HG02884 (cell line): ENCODE results near the gene TPM4.
A peak's percentile ranks its signal among the peaks of the same experiment; 100 is the strongest.
"Not testable (repeated sequence)": the region's sequence is repeated elsewhere in the genome, so short reads cannot be mapped to it uniquely, and the experiment has no call there.

Experiments used
- ATAC-seq: cut with Tn5 transposase; IDR thresholded peaks from one replicate; pipeline ENCODE4 v1.9.1; 2021; ENCODE audit warnings: mild to moderate bottlenecking, moderate library complexity; ENCODE audit not compliant: unreplicated experiment

Gene TPM4

DNA sequence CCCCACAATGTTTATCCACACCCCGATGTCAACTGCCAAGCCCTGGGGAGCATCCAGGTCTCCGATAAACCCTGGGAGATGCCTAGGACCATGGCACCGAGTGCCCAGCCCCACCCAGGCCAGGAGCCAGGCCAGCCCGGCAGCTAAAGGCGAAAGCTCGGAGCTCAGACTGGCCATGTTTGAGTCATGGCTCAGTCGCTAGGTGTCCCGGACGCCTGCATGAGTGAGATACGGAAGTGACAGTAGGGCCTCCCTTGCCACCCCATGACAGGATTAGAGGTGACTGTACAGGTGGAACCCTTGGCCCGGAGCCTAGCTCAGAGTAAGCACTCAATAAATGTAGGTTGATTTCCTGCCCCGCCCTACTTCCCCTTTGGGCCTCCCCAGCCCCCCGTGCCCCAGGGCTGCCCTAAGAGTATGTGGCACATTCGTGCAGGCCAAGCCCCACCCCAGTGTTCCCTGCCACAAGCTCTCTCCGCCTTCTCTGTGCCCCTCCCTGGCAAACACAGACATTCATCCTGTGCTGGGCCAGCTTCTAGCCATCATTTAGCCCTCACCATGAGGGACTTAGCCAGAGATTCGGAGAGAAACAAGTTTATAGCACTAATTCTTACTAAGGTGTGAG, 5.8 kb upstream of the TPM4 start:
- no peak for ATAC-seq

DNA sequence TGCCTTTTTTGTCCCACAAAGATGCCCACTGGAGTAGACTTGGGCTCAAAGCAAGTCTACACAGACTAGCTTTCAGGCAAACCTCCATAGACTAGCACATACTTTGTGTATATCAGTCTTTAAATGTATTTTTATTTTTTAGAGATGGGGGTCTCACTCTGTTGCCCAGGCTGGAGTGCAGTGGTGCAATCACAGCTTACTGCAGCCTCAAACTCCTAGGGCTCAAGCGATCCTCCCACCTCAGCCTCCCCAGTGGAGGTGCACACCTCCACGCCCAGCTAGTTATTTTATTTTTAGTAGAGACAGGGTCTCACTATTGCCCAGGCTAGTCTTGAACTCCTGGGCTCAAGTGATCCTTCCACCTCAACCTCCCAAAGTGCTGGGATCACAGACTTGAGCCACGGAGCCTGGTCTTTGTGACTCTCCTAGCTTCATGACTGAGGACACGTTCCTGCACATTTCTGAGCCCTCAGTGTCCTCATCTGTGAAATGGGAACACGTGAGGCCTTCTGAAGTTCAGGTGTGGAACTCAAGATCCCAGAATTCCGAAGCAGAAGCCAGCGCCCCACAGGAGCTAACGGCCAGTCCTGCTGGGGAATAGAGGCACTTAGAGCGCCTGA, 5.1 kb upstream of the TPM4 start:
- no peak for ATAC-seq

DNA sequence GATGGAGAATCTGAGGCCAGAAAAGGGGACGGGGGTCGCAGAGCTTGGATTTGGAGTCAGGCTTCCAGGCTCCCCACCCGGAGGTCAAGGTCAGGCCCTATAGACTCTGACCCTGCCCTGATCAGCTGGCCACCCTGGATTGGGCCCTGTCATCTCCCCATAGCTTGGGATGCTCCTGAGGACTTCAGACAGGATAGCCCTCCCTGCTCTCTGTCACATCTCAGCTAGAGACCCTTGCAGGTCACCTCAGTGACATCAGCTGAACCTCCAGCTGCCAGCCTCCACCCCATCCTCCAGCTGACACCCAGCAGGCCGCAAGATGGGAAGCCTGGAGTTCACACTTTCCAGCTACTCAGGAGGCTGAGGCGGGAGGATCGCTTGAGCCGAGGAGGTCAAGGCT, 2.8 kb upstream of the TPM4 start:
- ATAC-seq = no peak

DNA sequence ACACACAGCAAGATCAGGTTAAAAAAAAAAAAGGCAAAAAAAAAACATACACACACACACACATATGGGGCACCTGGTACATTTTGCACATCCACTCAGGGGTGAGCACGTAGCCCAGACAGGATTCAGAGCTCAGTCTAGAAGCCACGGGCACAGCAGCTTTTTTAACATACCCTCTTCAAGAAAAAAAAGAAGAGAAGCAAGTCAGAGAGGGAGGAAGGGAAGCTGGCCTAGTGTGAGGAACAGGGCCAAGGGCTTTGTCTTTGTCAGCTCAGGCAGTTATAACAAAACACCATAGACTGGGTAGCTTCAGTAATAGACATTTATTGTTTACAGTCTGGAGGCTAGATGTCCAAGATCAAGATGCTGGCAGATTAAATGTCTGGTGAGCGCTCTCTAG, 2.3 kb upstream of the TPM4 start:
- ATAC-seq = no peak

DNA sequence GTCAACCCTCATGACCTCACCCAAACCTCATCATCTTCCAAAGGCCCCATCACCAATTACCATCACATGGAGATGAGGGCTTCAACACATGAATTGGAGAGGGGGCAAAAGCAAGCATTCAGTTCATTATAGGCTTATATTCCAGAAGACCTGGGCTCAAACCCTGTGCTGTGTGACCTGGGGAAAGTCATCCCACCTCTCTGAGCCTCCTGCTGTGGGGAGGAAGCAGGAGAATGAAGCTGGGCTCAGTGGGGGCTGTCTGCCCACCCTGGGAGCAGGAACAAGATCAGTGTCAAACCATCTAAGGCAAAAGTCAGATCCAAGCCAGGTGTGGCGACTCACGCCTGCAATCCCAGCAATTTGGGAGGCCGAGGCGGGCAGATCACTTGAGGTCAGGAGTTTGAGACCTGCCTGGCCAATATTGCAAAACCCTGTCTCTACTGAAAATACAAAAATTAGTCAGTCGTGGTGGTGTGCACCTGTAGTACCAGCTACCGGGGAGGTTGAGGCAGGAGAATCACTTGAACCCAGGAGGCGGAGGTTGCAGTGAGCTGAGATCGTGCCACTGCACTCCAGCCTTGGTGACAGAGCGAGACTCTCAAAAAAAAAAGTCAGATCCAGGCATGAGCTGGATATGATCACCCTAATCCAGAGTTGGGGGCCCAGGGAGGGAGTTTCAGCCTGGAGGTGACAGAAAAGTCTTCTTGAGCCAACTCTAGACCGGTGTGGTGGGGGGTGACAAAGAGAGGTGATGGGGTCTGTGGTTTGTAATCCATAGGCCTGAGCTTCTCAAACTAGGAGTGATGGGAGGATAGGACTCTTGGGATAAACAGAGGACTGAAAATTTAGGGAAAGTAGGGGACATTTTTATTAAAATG, 1.6 kb upstream of the TPM4 start:
- ATAC-seq = no peak

DNA sequence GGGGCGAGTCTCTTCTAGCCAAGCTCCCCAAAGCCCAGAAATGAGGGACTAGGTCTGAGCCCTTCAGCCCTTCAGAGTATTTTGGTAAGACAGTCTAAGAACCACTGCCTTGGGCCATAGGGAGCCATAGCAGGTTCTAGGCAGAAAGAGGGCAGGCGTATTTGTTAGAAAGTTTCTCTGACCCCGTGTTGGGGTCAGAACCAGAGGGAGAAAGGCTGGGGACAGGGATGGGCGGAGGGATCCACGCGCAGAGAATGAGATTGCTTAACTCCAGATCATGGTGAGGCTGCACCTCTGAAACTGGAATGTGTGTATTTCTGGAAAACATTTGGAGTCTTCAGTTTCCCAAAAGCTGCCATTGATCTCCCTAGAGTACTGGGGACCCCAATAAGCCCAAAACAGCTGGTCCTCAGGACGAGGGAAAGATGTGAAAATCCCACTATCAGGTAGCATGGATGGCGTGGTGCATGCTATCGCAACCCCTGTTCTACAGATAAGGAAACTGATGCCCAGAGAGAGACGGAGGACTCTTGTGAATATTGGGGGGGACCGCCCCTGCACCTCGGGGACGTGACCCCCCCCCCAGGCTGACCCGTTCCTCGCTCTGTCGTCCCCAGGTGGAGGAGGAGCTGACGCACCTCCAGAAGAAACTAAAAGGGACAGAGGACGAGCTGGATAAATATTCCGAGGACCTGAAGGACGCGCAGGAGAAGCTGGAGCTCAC, 703 bp upstream of the TPM4 start:
- no peak for ATAC-seq

DNA sequence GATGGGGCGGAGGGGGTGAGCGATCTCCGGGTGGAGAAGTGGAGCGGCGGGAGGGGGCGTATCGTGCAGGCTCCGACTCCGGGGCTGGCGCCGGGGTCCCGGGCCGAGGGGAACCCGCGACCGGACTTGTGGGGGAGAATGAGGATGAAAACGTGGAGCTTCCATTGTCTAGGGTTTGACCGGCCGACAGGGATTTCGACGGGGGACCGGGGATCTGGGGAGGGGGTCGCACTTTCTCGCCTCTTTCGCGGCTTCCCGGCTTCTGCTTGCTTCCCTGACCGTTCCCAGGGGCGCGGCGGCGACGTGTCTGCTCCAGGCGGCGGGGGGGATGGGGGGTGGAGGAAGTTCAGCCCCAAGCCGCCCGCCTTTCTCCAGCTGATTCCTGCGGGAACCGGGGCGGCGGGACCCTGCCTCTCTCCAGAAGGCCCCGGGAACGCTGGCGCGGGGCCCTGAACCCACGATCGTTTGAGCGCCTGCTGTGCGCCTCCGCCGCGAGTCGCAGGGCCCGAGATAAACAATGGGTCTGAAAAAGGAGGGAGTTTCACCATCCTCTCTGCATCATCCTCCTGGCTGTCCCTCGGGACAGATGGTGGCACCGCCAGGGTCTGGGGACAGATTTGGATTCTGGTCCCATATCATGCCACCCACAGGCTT, 790 bp downstream of the TPM4 start:
- ATAC-seq = no peak

DNA sequence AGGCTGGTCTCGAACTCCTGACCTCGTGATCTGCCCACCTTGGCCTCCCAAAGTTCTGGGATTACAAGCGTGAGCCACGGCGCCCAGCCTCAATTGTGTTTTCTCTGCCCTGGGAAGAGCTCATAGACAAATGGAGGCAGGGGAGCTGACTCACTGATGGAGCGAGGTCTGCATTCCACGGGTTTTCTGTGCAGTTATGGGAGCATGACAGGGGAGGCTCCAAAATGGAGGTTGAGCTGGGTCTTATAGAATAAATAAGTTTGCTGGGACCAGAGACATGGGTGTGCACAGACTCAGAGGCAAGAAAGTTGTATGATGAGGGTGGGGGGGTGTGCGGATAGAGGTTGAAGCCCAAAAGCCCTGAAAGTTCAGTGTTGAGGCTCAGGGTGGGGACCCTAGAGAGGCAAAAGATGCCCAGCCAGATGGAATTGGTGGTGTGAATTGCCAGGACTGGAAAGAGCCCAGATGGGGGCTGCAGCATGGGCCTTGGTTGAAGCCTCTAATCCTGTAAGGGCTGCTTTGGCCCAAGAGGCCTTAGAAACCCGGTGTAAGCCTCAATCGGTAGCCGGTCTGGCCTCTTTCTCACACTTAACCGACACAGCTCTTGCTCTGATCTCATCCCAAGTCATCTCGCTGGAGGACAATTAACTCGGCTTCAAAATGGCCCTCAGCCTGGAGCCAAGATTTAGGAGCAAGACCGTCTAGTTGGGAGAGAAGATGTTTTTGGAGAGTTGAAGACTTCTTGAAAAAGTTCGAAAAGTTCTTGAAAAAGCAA, 1.9 kb downstream of the TPM4 start:
- ATAC-seq = no peak

DNA sequence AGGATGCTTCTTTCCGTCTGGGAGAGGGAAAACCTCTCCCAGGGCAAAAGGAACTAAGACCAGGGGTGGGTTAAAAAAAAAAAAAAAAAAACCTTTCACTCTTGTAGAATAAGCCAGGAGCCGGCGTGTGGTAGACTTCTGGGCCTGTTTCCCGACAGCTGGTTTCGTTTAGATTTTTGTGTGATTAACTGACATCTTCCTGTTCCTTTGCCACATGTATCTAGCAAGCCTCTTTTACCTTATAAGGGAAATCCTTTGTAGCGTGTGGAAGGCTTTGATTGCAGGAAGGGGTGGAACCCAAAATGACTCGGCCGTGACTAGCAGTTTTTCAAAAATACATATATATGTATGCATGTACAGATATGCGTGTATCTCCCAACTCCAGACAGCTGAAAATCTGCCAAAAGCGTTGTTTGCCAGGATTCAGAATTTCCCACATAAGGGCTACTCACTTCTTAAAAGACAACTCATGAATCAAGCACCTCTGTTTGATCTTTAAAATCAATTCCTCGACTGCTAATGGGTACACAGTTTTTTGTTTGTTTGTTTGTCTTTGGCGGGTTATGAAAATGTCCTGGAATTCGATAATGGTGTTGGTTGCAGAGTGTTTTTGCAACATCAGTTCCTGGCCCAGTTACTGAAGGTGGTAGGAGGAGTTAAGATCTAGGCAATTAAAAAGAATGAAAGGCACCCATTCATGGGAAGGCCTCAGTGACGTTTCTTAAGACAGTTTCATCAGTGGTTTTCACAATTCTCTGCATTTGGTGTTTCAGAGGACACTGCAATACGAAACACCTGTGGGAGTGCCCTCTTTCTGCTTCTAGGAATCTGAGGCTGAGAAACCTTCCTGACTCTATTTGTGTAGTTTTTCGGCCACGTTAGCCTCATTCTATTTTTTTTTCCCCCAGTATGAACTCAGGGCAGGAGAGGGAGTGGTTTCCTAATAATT, 2.7 kb downstream of the TPM4 start:
- ATAC-seq = peak; percentile 36

DNA sequence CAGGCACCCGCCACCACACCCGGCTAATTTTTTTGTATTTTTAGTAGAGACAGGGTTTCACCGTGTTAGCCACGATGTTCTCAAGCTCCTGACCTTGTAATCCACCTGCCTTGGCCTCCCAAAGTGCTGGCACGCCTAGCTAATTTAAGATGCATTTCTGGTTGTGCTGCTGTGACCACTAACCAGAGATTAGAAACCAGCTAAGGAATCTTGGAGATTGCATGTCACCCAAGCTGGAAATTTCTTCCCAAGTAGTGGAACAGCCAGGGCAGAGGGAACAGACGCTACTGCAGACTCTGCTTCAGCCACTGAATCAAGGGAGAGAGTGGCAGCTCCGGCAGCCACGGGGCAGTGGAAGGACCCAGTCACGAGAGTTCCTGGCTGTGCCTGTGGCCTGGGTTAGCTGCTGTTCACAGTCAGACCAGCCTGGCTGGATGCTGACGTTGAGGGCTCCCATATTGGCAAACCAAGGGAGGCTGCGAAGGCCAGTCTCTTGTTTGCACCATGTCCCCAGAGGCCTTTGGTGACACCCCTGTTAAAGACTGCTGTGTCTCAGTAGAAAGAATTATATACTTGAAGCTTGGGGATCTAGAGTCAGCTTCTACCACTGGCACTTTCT, 7.9 kb downstream of the TPM4 start:
- ATAC-seq = no peak

DNA sequence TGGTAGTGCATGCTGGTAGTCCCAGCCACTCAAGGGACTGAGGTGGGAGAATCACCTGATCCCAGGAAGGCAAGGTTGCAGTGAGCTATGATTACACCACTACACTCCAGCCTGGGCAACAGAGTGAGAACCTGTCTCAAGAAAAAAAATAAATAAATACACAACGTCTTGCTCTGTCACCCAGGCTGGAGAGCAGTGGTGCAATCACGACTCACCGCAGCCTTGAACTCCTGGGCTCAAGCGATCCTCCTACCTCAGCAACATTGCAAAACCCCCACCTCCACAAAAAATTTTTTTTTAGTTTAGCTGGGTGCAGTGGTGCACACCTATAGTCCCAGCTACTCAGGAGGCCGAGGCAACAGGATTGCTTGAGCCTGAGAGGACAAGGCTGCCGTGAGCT, 8.8 kb downstream of the TPM4 start:
- no peak for ATAC-seq

DNA sequence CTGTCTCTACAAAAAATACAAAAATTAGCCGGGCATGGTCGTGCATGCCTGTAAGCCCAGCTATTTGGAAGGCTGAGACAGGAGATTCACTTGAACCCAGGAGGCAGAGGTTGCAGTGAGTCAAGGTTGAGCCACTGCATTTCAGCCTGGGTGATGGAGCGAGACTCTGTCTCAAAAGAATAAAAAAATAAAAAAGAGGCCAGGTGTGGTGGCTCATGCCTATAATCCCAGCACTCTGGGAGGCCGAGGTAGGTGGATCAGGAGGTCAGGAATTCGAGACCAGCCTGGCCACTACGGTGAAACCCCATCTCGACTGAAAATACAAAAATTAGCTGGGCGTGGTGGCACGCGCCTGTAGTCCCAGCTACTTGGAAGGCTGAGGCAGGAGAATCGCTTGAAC, 11.1 kb downstream of the TPM4 start:
- not testable (repeated sequence) for ATAC-seq

DNA sequence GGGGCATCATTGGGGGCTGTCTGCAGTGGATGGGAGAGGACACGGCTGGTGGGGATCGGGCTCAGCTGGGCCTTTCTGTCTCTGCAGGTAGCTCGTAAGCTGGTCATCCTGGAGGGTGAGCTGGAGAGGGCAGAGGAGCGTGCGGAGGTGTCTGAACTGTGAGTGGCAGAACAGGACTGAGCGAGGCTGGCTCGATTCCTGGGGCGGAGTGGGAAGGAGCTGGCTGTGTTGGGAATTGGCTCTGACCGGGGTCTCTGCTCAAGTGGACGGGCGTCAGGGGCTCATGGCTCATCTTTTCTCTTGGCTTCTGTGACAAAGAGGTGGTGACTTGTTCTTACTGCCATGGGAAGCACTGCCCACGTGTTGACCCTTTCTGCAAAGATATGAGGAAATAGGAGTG, 11.6 kb downstream of the TPM4 start:
- no peak for ATAC-seq

DNA sequence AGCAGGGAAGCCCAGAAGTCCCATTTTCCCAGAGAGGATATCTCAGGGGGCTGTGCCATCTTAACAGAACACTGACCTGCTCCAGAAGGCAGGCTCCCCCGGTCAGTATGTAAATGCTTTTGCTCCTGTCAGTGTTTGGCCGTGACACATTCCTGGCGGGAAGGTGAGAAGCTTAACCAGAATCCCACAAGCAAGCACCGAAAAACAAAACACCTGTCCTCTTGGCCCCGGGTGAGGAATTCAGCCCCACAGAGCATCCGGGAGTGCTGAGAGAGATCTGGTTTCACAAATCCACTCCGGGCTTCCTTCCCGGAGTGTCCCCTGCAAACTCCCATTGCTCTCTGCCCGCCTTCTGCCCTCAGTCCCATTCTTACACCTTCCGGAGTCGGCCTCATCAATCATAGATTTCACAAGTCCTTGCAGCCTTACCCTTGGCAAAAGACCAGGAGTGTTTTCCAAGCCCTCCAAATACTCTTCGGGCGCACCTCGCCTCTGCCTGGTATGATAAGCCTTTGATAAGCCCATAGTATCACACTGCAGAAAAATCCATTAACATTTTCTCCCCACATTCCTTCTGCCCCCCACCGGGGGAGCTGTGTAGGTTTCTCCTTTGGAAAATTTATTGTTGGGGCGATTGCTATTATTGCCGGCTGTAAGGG, 12.2 kb downstream of the TPM4 start:
- ATAC-seq = no peak

DNA sequence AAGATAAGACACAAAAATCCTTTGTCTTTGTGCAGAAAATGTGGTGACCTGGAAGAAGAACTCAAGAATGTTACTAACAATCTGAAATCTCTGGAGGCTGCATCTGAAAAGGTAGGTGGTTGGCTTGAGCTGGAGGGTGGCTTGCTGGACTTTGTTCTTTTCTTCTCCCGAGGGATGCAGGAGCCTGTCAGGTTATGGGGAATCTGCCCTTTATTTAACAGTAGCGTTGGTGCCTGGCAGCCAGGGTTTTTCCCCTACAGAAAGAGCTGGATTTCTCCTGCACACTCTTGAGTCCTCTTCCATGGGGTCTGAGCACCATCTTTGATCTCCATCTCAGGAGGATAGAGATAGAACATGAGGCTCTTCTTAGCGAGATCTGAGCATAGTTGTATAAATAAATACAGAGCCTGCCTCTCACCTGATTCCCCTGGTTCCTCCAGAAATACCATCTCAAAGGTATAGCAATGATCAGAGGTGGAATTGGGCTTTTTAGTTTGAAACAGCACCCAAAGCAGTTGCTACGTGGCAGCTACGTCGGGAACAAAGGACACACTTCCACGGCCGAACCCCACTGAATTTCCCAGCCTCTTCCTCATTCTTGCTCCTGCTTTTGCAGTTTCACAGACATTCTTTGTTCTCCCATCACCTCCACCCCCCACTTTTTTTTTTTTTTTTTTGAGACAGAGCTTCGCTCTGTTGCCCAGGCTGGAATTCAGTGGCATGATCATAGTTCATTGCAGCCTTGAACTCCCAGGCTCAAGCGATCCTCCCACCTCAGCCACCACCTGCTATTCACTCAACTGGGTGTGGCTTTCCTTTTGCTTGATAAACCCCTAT, 12.9 kb downstream of the TPM4 start:
- no peak for ATAC-seq

DNA sequence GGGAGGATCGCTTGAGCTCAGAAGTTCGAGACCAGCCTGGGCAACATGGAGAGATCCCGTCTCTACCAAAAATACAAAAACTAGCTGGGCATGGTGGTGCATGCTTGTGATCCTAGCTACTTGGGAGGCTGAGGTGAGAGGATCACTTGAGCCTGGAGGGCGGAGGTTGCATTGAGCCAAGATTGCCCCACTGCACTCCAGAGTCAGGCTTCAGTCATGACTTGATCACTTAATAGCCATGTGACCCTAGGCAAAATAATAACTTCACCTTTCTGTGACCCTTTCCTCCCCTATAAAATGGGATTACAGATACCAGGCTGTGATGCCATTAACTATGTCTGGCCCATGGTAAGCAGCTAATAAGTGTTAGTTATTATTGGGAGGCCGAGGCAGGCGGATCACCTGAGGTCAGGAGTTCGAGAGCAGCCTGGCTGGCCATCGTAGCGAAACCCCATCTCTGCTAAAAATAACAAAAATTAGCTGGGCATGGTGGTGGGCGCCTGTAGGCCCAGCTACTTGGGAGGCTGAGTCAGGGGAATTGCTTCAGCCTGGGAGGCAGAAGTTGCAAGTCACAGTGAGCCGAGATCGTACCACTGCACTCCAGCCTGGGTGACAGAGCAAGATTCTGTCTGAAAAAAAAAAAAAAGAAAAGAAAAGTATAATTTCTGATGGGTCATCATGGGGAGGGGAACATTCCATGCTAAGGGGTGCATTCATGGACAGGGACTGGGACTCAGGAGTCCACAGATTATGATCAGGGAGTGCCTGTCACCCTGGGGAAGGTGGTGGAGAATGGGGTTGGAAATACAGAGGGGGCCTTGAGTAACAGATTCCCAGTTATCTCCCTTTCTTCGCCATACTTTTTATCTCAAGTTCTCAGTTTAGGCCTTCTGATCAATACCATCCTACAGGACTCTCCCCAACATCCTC, 15.5 kb downstream of the TPM4 start:
- ATAC-seq = no peak
